GM12878 (cell line): ENCODE data around the gene PTGDR2.

Experiments
- FOXM1 ChIP-seq: IDR thresholded peaks from 2 replicates; pipeline ENCODE4 v1.6.1; 2012; ENCODE audit warnings: low read depth, mild to moderate bottlenecking, inconsistent platforms, low read length, moderate library complexity
- GABPA ChIP-seq: IDR thresholded peaks from 2 replicates; pipeline ENCODE4 v1.6.1; 2014; ENCODE audit warnings: antibody characterized with exemption, low read depth, mild to moderate bottlenecking, inconsistent platforms
- NR2C1 ChIP-seq: fragments of 450-650 bp; IDR thresholded peaks from 2 replicates; pipeline ENCODE4 v1.6.1; 2017; ENCODE audit warnings: antibody characterized with exemption, mild to moderate bottlenecking, moderate library complexity
- POLR2A ChIP-seq: IDR thresholded peaks from 2 replicates; pipeline ENCODE4 v1.6.1; 2011; ENCODE audit warnings: low read depth, mild to moderate bottlenecking, low read length
- POLR2AphosphoS5 ChIP-seq: IDR thresholded peaks from 2 replicates; pipeline ENCODE4 v1.6.1; 2011; ENCODE audit warnings: mild to moderate bottlenecking, low read length, inconsistent platforms
- RAD21 ChIP-seq: IDR thresholded peaks from 2 replicates; pipeline ENCODE4 v1.6.1; 2011; ENCODE audit warnings: mild to moderate bottlenecking, low read depth, low read length, moderate library complexity; ENCODE audit not compliant: insufficient read depth
- REST ChIP-seq: IDR thresholded peaks from 2 replicates; pipeline ENCODE4 v1.6.1; 2012; ENCODE audit warnings: mild to moderate bottlenecking, low read depth, low read length
- SREBF2 ChIP-seq: IDR thresholded peaks from 2 replicates; pipeline ENCODE4 v1.6.1; 2012; ENCODE audit warnings: mild to moderate bottlenecking, low read length
- TCF12 ChIP-seq: IDR thresholded peaks from 2 replicates; pipeline ENCODE4 v1.6.1; 2011; ENCODE audit warnings: low read depth, mild to moderate bottlenecking, low read length

- TF ChIP-seq POLR2A (no peak), SREBF2 (no peak), NR2C1 (no peak), FOXM1 (no peak), POLR2AphosphoS5 (no peak), RAD21 (no peak), GABPA (no peak), TCF12 (no peak), REST (no peak)
Measured at GRCh38 chr11:60830478-60831142, 25.1 kb downstream of the PTGDR2 start.
